ENCODE results near the gene STAT2.

The STAT2 gene

GRCh38 chr12:56299853-56300643, 59.9 kb downstream of the STAT2 start, which contains the start of gene CS:
CS (minus strand) TSS chr12:56300330; CDS start chr12:56300201, 129 bp downstream.
- TF ChIP-seq, protein P1, sequence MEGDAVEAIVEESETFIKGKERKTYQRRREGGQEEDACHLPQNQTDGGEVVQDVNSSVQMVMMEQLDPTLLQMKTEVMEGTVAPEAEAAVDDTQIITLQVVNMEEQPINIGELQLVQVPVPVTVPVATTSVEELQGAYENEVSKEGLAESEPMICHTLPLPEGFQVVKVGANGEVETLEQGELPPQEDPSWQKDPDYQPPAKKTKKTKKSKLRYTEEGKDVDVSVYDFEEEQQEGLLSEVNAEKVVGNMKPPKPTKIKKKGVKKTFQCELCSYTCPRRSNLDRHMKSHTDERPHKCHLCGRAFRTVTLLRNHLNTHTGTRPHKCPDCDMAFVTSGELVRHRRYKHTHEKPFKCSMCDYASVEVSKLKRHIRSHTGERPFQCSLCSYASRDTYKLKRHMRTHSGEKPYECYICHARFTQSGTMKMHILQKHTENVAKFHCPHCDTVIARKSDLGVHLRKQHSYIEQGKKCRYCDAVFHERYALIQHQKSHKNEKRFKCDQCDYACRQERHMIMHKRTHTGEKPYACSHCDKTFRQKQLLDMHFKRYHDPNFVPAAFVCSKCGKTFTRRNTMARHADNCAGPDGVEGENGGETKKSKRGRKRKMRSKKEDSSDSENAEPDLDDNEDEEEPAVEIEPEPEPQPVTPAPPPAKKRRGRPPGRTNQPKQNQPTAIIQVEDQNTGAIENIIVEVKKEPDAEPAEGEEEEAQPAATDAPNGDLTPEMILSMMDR (conservative IDR thresholded peaks at IDR 0.05; ENCODE audit: low read length), result no peak
- TF ChIP-seq EZH2phosphoT487 (IDR thresholded peaks at IDR 0.05; ENCODE audit: borderline replicate concordance), result no peak
- H3K4me1 ChIP-seq (ENCODE audit: insufficient read depth, low read length, poor library complexity, severe bottlenecking), result peaks cover 44% of the 10 kb centered on the region
- H3K9ac ChIP-seq (ENCODE audit: low read depth, low read length, poor library complexity, severe bottlenecking), result peak within 1 kb of the TSS; percentile 80
- peak within 1 kb of the TSS; percentile 87 for H3K4me2 ChIP-seq (ENCODE audit: low read depth, low read length, poor library complexity, severe bottlenecking)
- no peaks in the 10 kb centered on the region for H3K9me3 ChIP-seq (ENCODE audit: insufficient read depth, low read depth, low read length)
- H3F3A ChIP-seq (ENCODE audit: low read depth), result no peaks in the 10 kb centered on the region
- H3K4me3 ChIP-seq (ENCODE audit: low read length, poor library complexity, severe bottlenecking), result peak within 1 kb of the TSS; percentile 95
- H4K20me1 ChIP-seq (ENCODE audit: insufficient read depth, low read length, poor library complexity, severe bottlenecking), result peaks cover 33% of the 10 kb centered on the region
- peaks cover 63% of the 10 kb centered on the region for H3K79me2 ChIP-seq (ENCODE audit: insufficient read depth, low read length)
- no peaks in the 10 kb centered on the region for H3K9me2 ChIP-seq (replicated peaks; ENCODE audit: low read depth, low read length)
- H3K27me3 ChIP-seq (ENCODE audit: insufficient read depth, low read length, poor library complexity, severe bottlenecking), result no peaks in the 10 kb centered on the region
- no peaks in the 10 kb centered on the region for H3K36me3 ChIP-seq (ENCODE audit: insufficient read depth, low read length)
- H2AFZ ChIP-seq (ENCODE audit: low read length), result peak within 1 kb of the TSS; percentile 89

DNA sequence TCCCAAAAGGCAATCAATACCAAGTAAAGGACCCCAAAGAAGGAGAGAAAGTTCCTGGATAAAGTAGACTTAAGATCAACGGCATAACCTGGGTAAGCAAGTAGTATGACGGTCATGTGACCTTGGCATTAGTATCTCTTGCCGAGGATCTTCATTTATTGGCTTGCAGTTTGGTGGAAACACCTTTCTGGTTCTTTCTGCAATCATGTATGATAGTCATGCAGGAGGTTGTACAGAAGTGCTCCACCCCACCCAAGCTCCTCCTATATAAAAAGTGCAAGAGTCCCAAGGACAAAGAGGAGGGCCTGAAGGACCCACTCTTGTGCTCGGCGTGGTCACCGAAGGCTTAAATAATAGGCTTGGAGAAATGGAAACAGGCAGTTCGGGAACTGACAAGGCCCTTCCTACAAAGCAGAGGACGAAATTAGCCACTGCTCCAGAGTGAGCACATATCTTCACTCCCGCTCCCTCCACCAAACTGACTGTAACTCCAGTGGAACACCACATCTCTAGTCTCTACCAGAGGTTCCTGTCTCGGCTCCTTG, 60.5 kb downstream of the STAT2 start:
- Histone ChIP-seq H2AFZ (ENCODE audit: low read length) (peak overlapping the region; percentile 86), H3F3A (ENCODE audit: low read depth) (no peaks in the 10 kb centered on the region), H3K4me3 (ENCODE audit: low read length, poor library complexity, severe bottlenecking) (peak overlapping the region; percentile 95), H3K79me2 (ENCODE audit: insufficient read depth, low read length) (peaks cover 67% of the 10 kb centered on the region), H3K36me3 (ENCODE audit: insufficient read depth, low read length) (no peaks in the 10 kb centered on the region), H4K20me1 (ENCODE audit: insufficient read depth, low read length, poor library complexity, severe bottlenecking) (peaks cover 33% of the 10 kb centered on the region), H3K9ac (ENCODE audit: low read depth, low read length, poor library complexity, severe bottlenecking) (peak overlapping the region; percentile 80), H3K4me1 (ENCODE audit: insufficient read depth, low read length, poor library complexity, severe bottlenecking) (peaks cover 44% of the 10 kb centered on the region), H3K27me3 (ENCODE audit: insufficient read depth, low read length, poor library complexity, severe bottlenecking) (no peaks in the 10 kb centered on the region), H3K9me2 (replicated peaks; ENCODE audit: low read depth, low read length) (no peaks in the 10 kb centered on the region), H3K4me2 (ENCODE audit: low read depth, low read length, poor library complexity, severe bottlenecking) (peak overlapping the region; percentile 84), H3K9me3 (ENCODE audit: insufficient read depth, low read depth, low read length) (no peaks in the 10 kb centered on the region)
- TF ChIP-seq, protein P1 (conservative IDR thresholded peaks at IDR 0.05; ENCODE audit: low read length), result no peak
- no peak for TF ChIP-seq EZH2phosphoT487 (IDR thresholded peaks at IDR 0.05; ENCODE audit: borderline replicate concordance)

DNA sequence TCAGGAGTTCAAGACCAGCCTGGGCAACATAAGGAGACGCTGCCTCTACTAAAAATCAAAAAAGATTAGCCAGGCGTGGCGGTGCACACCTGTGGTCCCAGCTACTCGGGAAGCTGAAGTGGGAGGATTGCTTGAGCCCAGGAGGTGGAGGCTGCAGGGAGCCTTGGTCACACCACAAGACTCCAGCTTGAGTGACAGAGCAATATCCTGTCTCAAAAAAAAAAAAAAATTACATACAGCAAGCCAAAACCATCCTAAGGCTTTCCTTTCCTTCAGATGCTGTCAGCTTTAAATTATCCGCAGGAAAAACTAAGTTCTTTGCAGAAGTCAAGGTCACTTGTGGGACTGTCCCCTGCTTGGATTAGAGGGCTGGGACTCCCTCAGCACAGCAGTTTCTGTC, 61.1 kb downstream of the STAT2 start:
- Histone ChIP-seq H3K4me3 (ENCODE audit: low read length, poor library complexity, severe bottlenecking) (peak overlapping the region; percentile 95), H3K79me2 (ENCODE audit: insufficient read depth, low read length) (peaks cover 72% of the 10 kb centered on the region), H4K20me1 (ENCODE audit: insufficient read depth, low read length, poor library complexity, severe bottlenecking) (peaks cover 33% of the 10 kb centered on the region), H2AFZ (ENCODE audit: low read length) (no peak overlapping the region), H3K9me2 (replicated peaks; ENCODE audit: low read depth, low read length) (no peaks in the 10 kb centered on the region), H3K9ac (ENCODE audit: low read depth, low read length, poor library complexity, severe bottlenecking) (peak overlapping the region; percentile 80), H3K27me3 (ENCODE audit: insufficient read depth, low read length, poor library complexity, severe bottlenecking) (no peaks in the 10 kb centered on the region), H3K4me1 (ENCODE audit: insufficient read depth, low read length, poor library complexity, severe bottlenecking) (peaks cover 47% of the 10 kb centered on the region), H3K4me2 (ENCODE audit: low read depth, low read length, poor library complexity, severe bottlenecking) (peak overlapping the region; percentile 84), H3F3A (ENCODE audit: low read depth) (no peaks in the 10 kb centered on the region), H3K36me3 (ENCODE audit: insufficient read depth, low read length) (no peaks in the 10 kb centered on the region), H3K9me3 (ENCODE audit: insufficient read depth, low read depth, low read length) (no peaks in the 10 kb centered on the region)
- TF ChIP-seq EZH2phosphoT487 (IDR thresholded peaks at IDR 0.05; ENCODE audit: borderline replicate concordance), result no peak
- TF ChIP-seq, protein P1 (conservative IDR thresholded peaks at IDR 0.05; ENCODE audit: low read length), result no peak

All from Loucy (cell line).